Measurements from ENCODE around the gene PREPL.
"Not testable (repeated sequence)": the region's sequence is repeated elsewhere in the genome, so short reads cannot be mapped to it uniquely, and the experiment has no call there.

PREPL gene

DNA sequence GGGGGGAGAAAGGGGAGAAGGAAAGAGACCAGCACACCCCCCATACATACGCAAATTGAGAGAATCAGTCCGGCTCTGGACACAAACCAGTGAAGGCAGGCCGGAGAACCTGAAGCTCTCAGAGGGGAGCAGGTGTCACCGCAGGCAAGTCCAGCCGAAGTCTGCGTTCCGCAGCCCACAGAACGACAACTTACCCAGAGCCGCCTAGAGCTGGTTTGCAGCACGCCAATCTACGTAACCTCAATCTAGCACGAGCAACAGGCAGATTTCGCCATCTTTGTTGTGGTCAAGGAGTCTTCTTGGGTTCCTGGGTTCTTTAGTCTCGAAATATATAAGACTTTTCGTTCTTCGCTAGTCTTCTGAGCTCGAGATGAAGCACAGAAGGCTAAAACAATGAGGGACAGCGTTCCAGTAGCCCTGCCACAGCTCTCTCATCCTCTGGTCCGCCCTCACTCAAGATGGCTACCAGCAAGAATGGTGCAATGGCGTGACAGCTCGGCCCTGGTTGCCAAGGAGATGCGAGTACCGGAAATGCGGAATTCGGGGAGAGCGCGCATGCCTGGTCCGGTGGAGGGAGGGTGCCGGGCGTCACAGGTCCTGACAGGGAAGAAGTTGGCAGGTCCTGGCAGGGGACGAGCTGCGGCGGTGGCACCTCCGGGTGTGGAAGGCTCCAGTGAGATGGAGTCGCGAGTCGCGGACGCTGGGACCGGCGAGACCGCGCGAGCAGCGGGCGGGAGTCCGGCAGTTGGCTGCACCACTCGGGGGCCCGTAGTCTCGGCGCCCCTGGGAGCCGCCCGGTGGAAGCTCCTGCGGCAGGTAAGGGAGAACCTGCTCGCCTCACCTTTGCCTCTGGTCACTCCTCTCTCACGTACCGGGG lies at the start of gene PREPL, which contains the start of gene CAMKMT:
TSS of gene PREPL (minus strand) at position 165 of the 877 bp plus-strand sequence. CDS start 15,152 bp downstream, outside the sequence.
TSS of gene CAMKMT (plus strand) at position 618 of the 877 bp plus-strand sequence.
- peak; percentile 99 for DNase-seq (ENCODE audit: low read depth)

DNA sequence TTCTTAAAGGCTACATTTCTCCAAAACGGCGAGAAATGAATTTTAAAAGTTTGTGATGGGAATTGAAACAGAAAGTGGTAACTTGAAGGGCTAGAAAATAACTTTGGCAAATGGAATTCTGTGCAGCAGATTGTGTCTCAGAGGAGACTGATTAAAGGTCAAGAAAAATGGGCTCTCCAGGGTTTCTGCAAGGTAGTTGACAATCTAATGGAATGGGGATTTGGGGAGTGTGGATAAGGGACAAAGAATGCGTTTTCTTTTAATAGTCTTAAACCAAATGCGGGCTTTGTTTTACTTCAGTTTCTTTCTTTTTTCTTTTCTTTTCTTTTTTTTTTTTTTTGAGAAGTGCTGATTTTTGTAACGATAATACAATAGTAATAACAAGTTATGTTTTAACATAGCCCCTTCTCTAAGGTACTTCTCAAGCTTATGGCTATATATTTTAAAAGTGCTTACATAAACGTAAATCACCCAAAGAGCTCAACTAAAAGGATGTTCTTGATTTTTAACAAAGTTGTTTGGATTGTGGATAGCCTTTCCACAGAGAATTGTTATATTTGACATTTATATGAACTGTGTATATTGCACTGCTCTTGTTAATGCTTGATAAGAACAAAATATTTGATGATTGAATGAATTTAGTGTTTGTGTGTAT lies 37.1 kb upstream of the PREPL start:
- DNase-seq (ENCODE audit: low read depth): no peak

GRCh38 chr2:44397447-44398175 lies 36.3 kb upstream of the PREPL start:
- no peak for DNase-seq (ENCODE audit: low read depth)

GRCh38 chr2:44392338-44392943 lies 31.1 kb upstream of the PREPL start:
- peak; percentile 8 for DNase-seq (ENCODE audit: low read depth)

- DNase-seq (ENCODE audit: low read depth): no peak
Observed at GRCh38 chr2:44389895-44390294, 28.6 kb upstream of the PREPL start.

- DNase-seq (ENCODE audit: low read depth): no peak
Observed at GRCh38 chr2:44388877-44389276, 27.6 kb upstream of the PREPL start.

DNA sequence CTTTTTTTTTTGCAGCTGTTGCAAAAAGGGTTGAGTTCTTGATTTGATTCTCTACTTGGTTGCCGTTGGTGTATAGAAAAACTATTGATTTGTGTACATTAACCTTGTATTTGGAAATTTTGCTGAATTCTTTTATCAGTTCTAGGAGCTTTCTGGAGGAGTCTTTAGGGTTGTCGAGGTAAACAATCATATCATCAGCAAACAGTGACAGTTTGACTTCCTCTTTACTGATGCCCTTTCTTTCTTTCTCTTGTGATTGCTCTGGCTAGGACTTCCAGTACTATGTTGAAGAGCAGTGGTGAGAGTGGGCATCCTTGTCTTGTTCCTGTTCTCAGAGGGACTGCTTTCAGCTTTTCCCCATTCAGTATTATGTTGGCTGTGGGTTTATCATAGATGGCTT lies 23.9 kb upstream of the PREPL start:
- DNase-seq (ENCODE audit: low read depth): not testable (repeated sequence)

DNA sequence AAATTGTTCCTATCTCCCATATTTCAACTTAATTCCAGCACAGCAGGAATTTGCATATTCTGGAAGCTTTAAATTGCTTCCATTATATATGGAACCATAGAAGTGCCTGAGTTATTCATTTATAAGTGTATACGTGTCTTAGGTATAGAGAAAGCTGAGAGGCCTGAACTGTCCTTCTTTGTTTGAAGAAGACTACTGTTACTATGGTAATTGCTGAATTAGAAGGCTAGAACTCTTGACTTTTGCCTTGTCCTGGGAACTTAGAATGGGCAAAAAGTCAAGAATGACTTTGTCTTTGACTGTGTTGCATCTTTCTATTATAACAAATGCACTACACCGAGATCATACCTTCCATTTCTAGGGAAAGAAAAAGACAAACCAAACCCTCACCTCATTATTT lies 16.2 kb upstream of the PREPL start:
- DNase-seq (ENCODE audit: low read depth): no peak

DNA sequence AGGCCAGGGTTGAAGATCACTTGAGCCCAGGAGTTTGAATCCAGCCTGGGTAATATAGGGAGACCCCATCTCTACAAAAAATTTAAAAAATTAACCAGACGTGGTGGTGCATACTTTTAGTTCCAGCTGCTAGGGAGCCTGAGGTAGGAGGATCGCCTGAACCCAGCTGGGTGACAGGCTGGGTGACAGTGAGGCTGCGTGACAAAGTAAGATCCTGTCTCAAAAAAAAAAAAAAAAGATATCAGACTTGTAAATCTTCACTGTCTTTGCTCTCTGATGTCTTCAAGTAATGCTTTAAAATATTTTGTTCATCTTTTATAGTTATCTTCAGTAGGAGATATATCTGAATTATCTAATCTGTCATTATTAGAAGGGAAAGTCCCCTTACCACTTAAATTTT lies 11.0 kb upstream of the PREPL start:
- no peak for DNase-seq (ENCODE audit: low read depth)

GRCh38 chr2:44371445-44371844 lies 10.2 kb upstream of the PREPL start:
- DNase-seq (ENCODE audit: low read depth): no peak

DNA sequence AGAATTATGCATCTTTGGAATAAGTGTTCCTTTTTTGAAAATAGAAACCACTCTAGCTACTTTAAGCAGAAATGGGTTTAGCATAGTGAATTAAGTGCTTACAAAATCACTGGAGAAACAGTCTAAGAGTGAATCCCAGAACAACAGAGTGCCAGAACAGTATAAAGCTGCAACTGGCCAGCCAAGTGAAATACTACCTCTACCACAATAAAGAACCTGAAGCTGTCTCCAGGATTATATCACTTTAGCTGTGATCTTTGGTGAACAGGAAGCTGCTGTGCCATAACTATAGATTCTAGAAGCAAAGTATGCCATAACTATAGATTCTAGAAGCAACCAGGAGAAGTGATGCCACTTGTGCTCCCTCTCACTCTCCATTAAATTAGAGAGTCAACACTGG lies 8.1 kb upstream of the PREPL start:
- DNase-seq (ENCODE audit: low read depth): no peak

- DNase-seq (ENCODE audit: low read depth): no peak
Observed at GRCh38 chr2:44367591-44367990, 6.3 kb upstream of the PREPL start.

GRCh38 chr2:44364604-44365003 lies 3.3 kb upstream of the PREPL start:
- no peak for DNase-seq (ENCODE audit: low read depth)

GRCh38 chr2:44362207-44363015 lies 1.1 kb upstream of the PREPL start:
- DNase-seq (ENCODE audit: low read depth): no peak

DNA sequence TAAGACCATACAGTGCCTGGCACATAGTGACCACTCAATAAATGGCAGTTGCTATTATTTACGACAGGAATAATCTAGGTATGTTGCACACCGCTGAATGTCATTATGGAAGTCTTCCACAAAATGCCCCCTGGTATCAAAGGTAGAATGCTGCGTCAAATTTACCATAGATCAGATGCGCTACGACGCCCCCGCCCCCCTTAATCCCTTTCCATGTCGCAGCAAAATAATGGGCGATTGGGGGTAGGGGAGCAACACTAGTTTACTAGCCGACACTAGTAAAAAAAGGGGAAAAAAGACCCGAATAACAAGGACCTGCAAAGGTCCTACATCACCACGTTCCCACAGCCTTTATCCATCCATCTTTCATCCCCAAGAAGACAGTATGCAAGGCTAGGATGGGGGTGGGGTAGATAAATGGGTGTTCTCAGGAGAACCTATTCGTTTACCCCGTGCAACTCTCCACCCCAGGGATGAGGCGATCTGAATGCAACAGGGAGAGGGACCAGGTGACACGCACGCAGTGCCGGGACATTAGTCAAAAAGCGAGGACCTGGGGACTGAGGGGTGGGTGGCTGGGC lies 455 bp downstream of the PREPL start:
- no peak for DNase-seq (ENCODE audit: low read depth)

GRCh38 chr2:44358503-44358902 lies 2.8 kb downstream of the PREPL start:
- DNase-seq (ENCODE audit: low read depth): peak; percentile 38

- no peak for DNase-seq (ENCODE audit: low read depth)
Observed at GRCh38 chr2:44354761-44355160, 6.5 kb downstream of the PREPL start.

DNA sequence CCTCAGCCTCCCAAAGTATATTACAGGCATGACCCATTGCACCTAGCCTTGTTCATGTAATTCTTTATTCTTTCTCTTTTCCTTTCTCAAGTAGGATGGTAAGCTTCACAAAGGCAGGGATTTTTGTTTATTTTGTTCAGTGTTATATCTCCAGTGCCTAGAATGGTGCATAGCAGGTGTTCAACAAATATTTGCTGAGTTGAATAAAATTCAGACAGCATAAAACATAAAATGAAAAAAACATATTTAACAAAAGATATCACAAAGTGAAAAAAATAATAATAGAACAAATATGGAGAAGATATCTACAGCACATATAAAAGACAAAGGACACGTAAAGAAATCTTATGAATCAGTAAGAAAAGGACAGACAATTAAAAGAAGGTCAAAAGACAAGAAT lies 8.8 kb downstream of the PREPL start:
- DNase-seq (ENCODE audit: low read depth): no peak

- DNase-seq (ENCODE audit: low read depth): no peak
Observed at GRCh38 chr2:44351676-44352075, 9.6 kb downstream of the PREPL start.

DNA sequence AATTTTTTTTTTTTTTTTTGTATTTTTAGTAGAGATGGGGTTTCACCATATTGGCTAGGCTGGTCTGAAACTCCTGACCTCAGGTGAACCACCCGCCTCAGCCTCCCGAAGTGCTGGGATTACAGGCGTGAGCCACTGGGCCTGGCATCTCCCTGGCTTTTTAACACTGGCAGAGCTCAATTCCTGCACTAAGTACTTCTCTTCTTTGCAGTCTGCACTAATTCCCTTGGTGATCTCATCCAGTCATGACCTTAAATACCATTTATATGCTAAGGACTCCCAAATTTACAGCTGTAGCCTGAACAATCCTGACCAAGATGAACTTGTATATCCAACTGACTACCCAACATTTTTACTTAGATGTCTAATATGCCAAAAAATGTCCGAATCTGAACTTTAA lies 10.2 kb downstream of the PREPL start:
- DNase-seq (ENCODE audit: low read depth): no peak

DNA sequence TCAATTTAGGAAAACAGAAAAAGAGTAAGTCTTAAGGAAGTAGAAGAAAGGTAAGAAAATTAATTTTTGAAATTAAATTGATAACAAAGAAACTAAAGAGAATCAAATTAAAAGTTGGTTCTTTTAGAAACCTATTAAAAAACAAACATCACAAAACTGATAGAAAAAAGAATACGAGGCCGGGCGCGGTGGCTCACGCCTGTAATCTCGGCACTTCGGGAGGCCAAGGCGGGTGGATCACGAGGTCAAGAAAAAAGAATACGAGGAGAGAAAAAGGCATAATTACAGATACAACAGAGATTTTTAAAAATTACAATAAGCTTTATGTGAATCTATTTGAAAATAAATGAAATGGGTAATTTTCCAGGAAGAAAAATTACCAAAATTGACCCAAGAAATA lies 11.8 kb downstream of the PREPL start:
- DNase-seq (ENCODE audit: low read depth): no peak
